GM23338 (cell line): Measurements from ENCODE around the gene NECTIN1. TPM values are rescaled to one million over a fixed set of nuclear protein-coding genes. Genes with fewer than 3 reads are reported as not detected.

ENCODE experiments used
- ATAC-seq: fragments of 200-7000 bp; cut with Tn5 transposase; 3 replicates; pipeline ENCODE4 v1.9.1; 2020
- DNase-seq: peaks from one replicate; pipeline ENCODE4 v3.0.0-alpha.2; 2015; ENCODE audit warnings: low spot score
- H2AFZ ChIP-seq: fragments of 200-600 bp; sonication (generic); 2 replicates; pipeline ENCODE4 v1.8.0; 2016; ENCODE audit warnings: antibody characterized with exemption, mild to moderate bottlenecking, moderate library complexity
- H3F3A ChIP-seq: fragments of 200-600 bp; sonication (generic); replicated peaks from 2 replicates; pipeline ENCODE4 v1.8.0; 2017; ENCODE audit warnings: antibody characterized with exemption, mixed run types, low read depth
- H3K27ac ChIP-seq: fragments of 200-600 bp; sonication (generic); 2 replicates; pipeline ENCODE4 v1.6.1; 2016; ENCODE audit warnings: low read depth
- H3K27me3 ChIP-seq: fragments of 200-600 bp; sonication (generic); 2 replicates; pipeline ENCODE4 v1.8.0; 2016; ENCODE audit warnings: mild to moderate bottlenecking, mixed run types, moderate library complexity; ENCODE audit not compliant: insufficient read depth
- H3K36me3 ChIP-seq: fragments of 200-600 bp; sonication (generic); 2 replicates; pipeline ENCODE4 v1.8.0; 2016; ENCODE audit warnings: mild to moderate bottlenecking; ENCODE audit not compliant: insufficient read depth
- H3K4me1 ChIP-seq: fragments of 200-600 bp; sonication (generic); 2 replicates; pipeline ENCODE4 v1.8.0; 2016; ENCODE audit warnings: mild to moderate bottlenecking, moderate library complexity; ENCODE audit not compliant: insufficient read depth
- H3K4me2 ChIP-seq: fragments of 200-600 bp; sonication (generic); 2 replicates; pipeline ENCODE4 v1.7.1; 2017; ENCODE audit warnings: mixed run types
- H3K4me3 ChIP-seq: fragments of 200-600 bp; sonication (generic); 2 replicates; pipeline ENCODE4 v1.6.1; 2016; ENCODE audit warnings: mixed run types
- H3K79me2 ChIP-seq: fragments of 200-600 bp; sonication (generic); replicated peaks from 2 replicates; pipeline ENCODE4 v1.8.0; 2017; ENCODE audit warnings: mild to moderate bottlenecking; ENCODE audit not compliant: insufficient read depth
- H3K9me2 ChIP-seq: fragments of 200-600 bp; sonication (generic); 2 replicates; pipeline ENCODE4 v1.8.0; 2017; ENCODE audit not compliant: insufficient read depth
- H4K20me1 ChIP-seq: fragments of 200-600 bp; sonication (generic); replicated peaks from 2 replicates; pipeline ENCODE4 v1.8.0; 2017; ENCODE audit warnings: mild to moderate bottlenecking; ENCODE audit not compliant: insufficient read depth
- H3K27ac Mint-ChIP-seq: 2 replicates; pipeline ENCODE4 v1.8.0; 2020; ENCODE audit warnings: inconsistent platforms, mild to moderate bottlenecking, moderate library complexity, mixed read lengths
- H3K27me3 Mint-ChIP-seq: 3 replicates; pipeline ENCODE4 v1.8.0; 2022; ENCODE audit warnings: low read depth, mild to moderate bottlenecking, moderate library complexity, mixed read lengths, inconsistent platforms; ENCODE audit not compliant: insufficient read depth, poor library complexity
- H3K36me3 Mint-ChIP-seq: 3 replicates; pipeline ENCODE4 v1.8.0; 2021; ENCODE audit warnings: low read depth, mild to moderate bottlenecking, inconsistent platforms, moderate library complexity, mixed read lengths
- H3K4me1 Mint-ChIP-seq: 3 replicates; pipeline ENCODE4 v1.8.0; 2020; ENCODE audit warnings: mild to moderate bottlenecking, inconsistent platforms, mixed read lengths
- H3K4me3 Mint-ChIP-seq: 3 replicates; pipeline ENCODE4 v1.8.0; 2021; ENCODE audit warnings: moderate library complexity, mild to moderate bottlenecking, inconsistent platforms, mixed read lengths
- H3K9me3 Mint-ChIP-seq: 3 replicates; pipeline ENCODE4 v1.8.0; 2020; ENCODE audit warnings: moderate library complexity, mild to moderate bottlenecking, inconsistent platforms, mixed read lengths
- CREB1 ChIP-seq: fragments of 250-450 bp; sonication (Bioruptor Pico); IDR thresholded peaks from 2 replicates; pipeline ENCODE4 v1.5.0; 2020; ENCODE audit warnings: low read depth, mild to moderate bottlenecking, moderate library complexity
- EZH2 ChIP-seq: fragments of 200-600 bp; sonication (generic); IDR thresholded peaks from one replicate; pipeline ENCODE4 v1.8.0; 2017; ENCODE audit warnings: antibody characterized with exemption, mild to moderate bottlenecking, low read depth; ENCODE audit not compliant: unreplicated experiment
- EZH2phosphoT487 ChIP-seq: fragments of 200-600 bp; sonication (generic); IDR thresholded peaks from one replicate; pipeline ENCODE4 v1.8.1; 2018; ENCODE audit warnings: antibody characterized with exemption; ENCODE audit not compliant: unreplicated experiment
- JUNB ChIP-seq: IDR thresholded peaks from one replicate; pipeline ENCODE4 v1.6.1; 2016; ENCODE audit warnings: antibody characterized with exemption; ENCODE audit not compliant: unreplicated experiment
- NANOG ChIP-seq: IDR thresholded peaks from 2 replicates; pipeline ENCODE4 v1.6.1; 2016; ENCODE audit warnings: antibody characterized with exemption, borderline replicate concordance
- ZNF331 ChIP-seq: fragments of 250-450 bp; sonication (Bioruptor Pico); IDR thresholded peaks from 2 replicates; pipeline ENCODE4 v1.5.0; 2020; ENCODE audit warnings: low read depth, mild to moderate bottlenecking, moderate library complexity
- polyA plus RNA-seq: library from polyadenylated mRNA; unstranded; fragments of >200 nt; fragmentation: Nextera tagmentation; extraction: Ambion mirVana; gene quantifications from 2 replicates; pipeline ENCODE4 v1.2.1, GENCODE V29; 2016
- total RNA-seq: library from RNA; depleted of rRNA; stranded (reverse); fragments of >200 nt; shearing (Covaris generic); gene quantifications from 2 replicates; pipeline ENCODE4 v1.2.3, GENCODE V29; 2014
- TF ChIP-seq, protein P1 (sequence below), 2 experiments: fragments of 200-600 bp in 1 of 2; sonication (generic) in 1 of 2; conservative IDR thresholded peaks; 2 replicates each; pipeline versions ENCODE4 v1.5.1 to v1.6.1; 2016 to 2017; ENCODE audit warnings: antibody characterized with exemption in 2 of 2, low read depth in 2 of 2, mild to moderate bottlenecking in 2 of 2, moderate library complexity in 1 of 2
- TF ChIP-seq, protein P2 (sequence below): IDR thresholded peaks from 2 replicates; pipeline ENCODE4 v1.6.1; 2016; ENCODE audit warnings: antibody characterized with exemption
- TF ChIP-seq, protein P3 (sequence below): IDR thresholded peaks from one replicate; pipeline ENCODE4 v1.6.1; 2018; ENCODE audit warnings: antibody characterized with exemption; ENCODE audit not compliant: unreplicated experiment

NECTIN1 gene
- total and polyA plus RNA-seq, 2 experiments from 2014 or later, result 18.7 to 56.3 TPM

GRCh38 chr11:119741369-119742262, 12.6 kb upstream of the NECTIN1 start:
- H3K9me2 ChIP-seq, result no peaks in the 10 kb centered on the region
- no peaks in the 10 kb centered on the region for H3K36me3 ChIP-seq
- peak; percentile 80 for DNase-seq
- peaks cover 8% of the 10 kb centered on the region; the same call in 1 of the 2 replicates for H3K4me1 ChIP-seq
- H3K79me2 ChIP-seq, result no peaks in the 10 kb centered on the region
- H3F3A ChIP-seq, result no peaks in the 10 kb centered on the region
- Mint-ChIP-seq H3K27me3 (peaks cover 23% of the 10 kb centered on the region), H3K27ac (no peak overlapping the region; the same call in 1 of the 2 replicates), H3K36me3 (no peaks in the 10 kb centered on the region), H3K4me3 (peak overlapping the region; percentile 79), H3K9me3 (no peaks in the 10 kb centered on the region; the same call in 2 of the 3 replicates), H3K4me1 (peaks cover 17% of the 10 kb centered on the region)
- peaks cover 10% of the 10 kb centered on the region for H3K27me3 ChIP-seq
- no peak overlapping the region for H2AFZ ChIP-seq
- no peaks in the 10 kb centered on the region; the same call in 1 of the 2 replicates for H4K20me1 ChIP-seq
- no peak for TF ChIP-seq CREB1 (CRISPR knock-in tag)
- TF ChIP-seq, protein P1, sequence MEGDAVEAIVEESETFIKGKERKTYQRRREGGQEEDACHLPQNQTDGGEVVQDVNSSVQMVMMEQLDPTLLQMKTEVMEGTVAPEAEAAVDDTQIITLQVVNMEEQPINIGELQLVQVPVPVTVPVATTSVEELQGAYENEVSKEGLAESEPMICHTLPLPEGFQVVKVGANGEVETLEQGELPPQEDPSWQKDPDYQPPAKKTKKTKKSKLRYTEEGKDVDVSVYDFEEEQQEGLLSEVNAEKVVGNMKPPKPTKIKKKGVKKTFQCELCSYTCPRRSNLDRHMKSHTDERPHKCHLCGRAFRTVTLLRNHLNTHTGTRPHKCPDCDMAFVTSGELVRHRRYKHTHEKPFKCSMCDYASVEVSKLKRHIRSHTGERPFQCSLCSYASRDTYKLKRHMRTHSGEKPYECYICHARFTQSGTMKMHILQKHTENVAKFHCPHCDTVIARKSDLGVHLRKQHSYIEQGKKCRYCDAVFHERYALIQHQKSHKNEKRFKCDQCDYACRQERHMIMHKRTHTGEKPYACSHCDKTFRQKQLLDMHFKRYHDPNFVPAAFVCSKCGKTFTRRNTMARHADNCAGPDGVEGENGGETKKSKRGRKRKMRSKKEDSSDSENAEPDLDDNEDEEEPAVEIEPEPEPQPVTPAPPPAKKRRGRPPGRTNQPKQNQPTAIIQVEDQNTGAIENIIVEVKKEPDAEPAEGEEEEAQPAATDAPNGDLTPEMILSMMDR (conservative IDR thresholded peaks at IDR 0.05; ENCODE audit: low read depth in 2 of 2), result peak; percentile 76 to 94
- no peak overlapping the region for H3K27ac ChIP-seq
- H3K4me3 ChIP-seq, result peak overlapping the region; percentile 70
- H3K4me2 ChIP-seq, result peak overlapping the region; percentile 79
- peak; percentile 88 for ATAC-seq

DNA sequence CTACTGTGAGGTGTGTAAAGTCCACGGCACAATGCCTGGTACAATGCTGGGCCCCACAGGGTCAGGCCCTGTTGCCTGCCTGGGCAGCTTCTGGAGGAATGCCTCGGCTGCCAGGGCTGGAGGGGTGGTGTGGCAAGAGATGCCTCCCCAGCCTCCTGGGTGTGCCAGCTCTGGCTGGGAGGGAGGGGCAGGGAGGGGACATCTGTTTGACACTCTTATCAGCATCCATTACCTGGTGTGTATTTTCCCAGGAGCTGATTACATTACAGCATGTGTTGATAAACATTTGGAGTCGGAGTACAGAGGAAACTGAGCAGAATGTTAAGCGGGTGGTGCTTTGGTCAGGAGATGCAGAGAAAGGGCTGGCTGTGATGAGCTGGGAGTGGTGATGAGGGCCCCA, 11.0 kb upstream of the NECTIN1 start:
- ATAC-seq (no peak), DNase-seq (no peak)
- Mint-ChIP-seq H3K27me3 (peaks cover 27% of the 10 kb centered on the region), H3K9me3 (no peaks in the 10 kb centered on the region; the same call in 2 of the 3 replicates), H3K36me3 (no peaks in the 10 kb centered on the region), H3K4me3 (no peak overlapping the region), H3K4me1 (peaks cover 17% of the 10 kb centered on the region), H3K27ac (no peak overlapping the region)
- Histone ChIP-seq H4K20me1 (no peaks in the 10 kb centered on the region; the same call in 1 of the 2 replicates), H3K27me3 (peaks cover 10% of the 10 kb centered on the region), H3K79me2 (no peaks in the 10 kb centered on the region), H3K4me3 (no peak overlapping the region), H3F3A (no peaks in the 10 kb centered on the region), H3K9me2 (no peaks in the 10 kb centered on the region), H3K36me3 (no peaks in the 10 kb centered on the region), H3K27ac (no peak overlapping the region), H3K4me1 (peaks cover 8% of the 10 kb centered on the region; the same call in 1 of the 2 replicates), H2AFZ (no peak overlapping the region), H3K4me2 (no peak overlapping the region)
- no peak for TF ChIP-seq JUNB
- TF ChIP-seq CREB1 (CRISPR knock-in tag), result no peak
- TF ChIP-seq, protein P1 (conservative IDR thresholded peaks at IDR 0.05; ENCODE audit: low read depth in 2 of 2), result no peak
- no peak for TF ChIP-seq EZH2phosphoT487
- TF ChIP-seq ZNF331, result no peak
- no peak for TF ChIP-seq NANOG
- TF ChIP-seq EZH2, result no peak
- TF ChIP-seq, protein P2, sequence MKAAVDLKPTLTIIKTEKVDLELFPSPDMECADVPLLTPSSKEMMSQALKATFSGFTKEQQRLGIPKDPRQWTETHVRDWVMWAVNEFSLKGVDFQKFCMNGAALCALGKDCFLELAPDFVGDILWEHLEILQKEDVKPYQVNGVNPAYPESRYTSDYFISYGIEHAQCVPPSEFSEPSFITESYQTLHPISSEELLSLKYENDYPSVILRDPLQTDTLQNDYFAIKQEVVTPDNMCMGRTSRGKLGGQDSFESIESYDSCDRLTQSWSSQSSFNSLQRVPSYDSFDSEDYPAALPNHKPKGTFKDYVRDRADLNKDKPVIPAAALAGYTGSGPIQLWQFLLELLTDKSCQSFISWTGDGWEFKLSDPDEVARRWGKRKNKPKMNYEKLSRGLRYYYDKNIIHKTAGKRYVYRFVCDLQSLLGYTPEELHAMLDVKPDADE, result no peak
- TF ChIP-seq, protein P3, sequence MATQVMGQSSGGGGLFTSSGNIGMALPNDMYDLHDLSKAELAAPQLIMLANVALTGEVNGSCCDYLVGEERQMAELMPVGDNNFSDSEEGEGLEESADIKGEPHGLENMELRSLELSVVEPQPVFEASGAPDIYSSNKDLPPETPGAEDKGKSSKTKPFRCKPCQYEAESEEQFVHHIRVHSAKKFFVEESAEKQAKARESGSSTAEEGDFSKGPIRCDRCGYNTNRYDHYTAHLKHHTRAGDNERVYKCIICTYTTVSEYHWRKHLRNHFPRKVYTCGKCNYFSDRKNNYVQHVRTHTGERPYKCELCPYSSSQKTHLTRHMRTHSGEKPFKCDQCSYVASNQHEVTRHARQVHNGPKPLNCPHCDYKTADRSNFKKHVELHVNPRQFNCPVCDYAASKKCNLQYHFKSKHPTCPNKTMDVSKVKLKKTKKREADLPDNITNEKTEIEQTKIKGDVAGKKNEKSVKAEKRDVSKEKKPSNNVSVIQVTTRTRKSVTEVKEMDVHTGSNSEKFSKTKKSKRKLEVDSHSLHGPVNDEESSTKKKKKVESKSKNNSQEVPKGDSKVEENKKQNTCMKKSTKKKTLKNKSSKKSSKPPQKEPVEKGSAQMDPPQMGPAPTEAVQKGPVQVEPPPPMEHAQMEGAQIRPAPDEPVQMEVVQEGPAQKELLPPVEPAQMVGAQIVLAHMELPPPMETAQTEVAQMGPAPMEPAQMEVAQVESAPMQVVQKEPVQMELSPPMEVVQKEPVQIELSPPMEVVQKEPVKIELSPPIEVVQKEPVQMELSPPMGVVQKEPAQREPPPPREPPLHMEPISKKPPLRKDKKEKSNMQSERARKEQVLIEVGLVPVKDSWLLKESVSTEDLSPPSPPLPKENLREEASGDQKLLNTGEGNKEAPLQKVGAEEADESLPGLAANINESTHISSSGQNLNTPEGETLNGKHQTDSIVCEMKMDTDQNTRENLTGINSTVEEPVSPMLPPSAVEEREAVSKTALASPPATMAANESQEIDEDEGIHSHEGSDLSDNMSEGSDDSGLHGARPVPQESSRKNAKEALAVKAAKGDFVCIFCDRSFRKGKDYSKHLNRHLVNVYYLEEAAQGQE, result no peak
